ENCODE data around the gene STEAP3.

Gene STEAP3

DNA sequence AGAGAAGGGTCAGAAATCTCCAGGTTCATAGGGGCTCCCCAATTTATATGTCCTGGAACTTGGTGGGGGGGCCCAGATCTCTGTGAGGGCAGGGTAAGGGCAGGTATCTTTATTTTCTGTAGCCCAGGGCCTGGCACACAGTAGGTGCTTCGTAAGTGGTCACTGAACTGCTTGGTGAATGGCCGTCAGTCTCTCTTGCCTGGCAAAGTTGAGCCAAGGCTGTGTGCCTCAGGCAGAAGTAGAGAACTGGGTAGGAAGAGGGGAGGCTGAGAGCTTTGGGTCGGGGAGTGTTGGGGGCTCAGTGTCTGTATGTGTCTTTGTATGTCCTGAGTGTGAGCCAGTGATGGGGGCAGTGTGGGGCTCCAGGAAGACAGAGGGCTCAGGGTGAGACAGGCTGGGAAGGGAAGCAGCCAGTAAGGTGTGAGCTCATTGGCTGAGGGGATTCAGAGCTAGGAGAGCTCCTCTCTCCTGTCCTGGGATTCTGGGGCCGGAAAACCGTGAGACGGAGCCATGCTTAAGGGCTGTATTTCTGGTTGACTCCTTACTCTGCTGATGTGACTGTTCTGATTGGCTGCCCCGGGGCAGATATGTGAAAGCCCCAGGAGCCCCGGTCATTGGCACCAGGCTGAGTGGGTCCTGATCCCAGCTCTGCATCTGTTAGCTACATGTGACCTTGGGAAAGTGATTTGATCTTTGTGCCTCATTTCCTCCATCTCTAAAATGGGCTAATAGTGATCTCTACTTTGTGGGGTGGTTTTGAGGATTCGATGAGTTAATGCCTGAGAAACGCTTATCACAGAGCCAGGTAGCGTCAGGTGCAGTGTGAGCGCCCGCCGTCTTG lies 30.3 kb downstream of the STEAP3 start:
- no peak for TF ChIP-seq ZFX (IDR thresholded peaks at IDR 0.05; ENCODE audit: borderline replicate concordance)
- TF ChIP-seq, protein P1, sequence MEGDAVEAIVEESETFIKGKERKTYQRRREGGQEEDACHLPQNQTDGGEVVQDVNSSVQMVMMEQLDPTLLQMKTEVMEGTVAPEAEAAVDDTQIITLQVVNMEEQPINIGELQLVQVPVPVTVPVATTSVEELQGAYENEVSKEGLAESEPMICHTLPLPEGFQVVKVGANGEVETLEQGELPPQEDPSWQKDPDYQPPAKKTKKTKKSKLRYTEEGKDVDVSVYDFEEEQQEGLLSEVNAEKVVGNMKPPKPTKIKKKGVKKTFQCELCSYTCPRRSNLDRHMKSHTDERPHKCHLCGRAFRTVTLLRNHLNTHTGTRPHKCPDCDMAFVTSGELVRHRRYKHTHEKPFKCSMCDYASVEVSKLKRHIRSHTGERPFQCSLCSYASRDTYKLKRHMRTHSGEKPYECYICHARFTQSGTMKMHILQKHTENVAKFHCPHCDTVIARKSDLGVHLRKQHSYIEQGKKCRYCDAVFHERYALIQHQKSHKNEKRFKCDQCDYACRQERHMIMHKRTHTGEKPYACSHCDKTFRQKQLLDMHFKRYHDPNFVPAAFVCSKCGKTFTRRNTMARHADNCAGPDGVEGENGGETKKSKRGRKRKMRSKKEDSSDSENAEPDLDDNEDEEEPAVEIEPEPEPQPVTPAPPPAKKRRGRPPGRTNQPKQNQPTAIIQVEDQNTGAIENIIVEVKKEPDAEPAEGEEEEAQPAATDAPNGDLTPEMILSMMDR (IDR thresholded peaks at IDR 0.05) = no peak

DNA sequence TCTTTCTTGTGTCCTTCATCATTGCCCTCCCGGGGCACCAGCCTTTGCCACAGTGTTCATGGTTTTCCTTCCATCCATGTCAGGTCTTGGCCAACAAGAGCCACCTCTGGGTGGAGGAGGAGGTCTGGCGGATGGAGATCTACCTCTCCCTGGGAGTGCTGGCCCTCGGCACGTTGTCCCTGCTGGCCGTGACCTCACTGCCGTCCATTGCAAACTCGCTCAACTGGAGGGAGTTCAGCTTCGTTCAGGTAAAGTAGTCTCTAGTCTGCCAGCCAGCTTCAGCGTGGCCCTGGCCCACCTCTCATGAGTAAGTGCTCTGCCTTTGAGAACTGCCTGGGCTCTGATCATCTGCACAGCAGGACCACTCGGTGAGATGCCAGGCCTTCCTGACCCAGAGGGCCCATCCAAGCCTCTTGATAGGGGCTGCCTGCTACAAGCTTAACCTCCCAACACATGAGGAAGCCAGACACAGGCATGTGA lies 31.0 kb downstream of the STEAP3 start:
- H3K27ac ChIP-seq = no peak overlapping the region
- TF ChIP-seq, protein P1 (IDR thresholded peaks at IDR 0.05) = no peak
- TF ChIP-seq ZFX (IDR thresholded peaks at IDR 0.05; ENCODE audit: borderline replicate concordance) = no peak

More for the DNA sequence above, 30.3 kb downstream of the STEAP3 start:
- H3K27ac ChIP-seq = no peak overlapping the region

DNA sequence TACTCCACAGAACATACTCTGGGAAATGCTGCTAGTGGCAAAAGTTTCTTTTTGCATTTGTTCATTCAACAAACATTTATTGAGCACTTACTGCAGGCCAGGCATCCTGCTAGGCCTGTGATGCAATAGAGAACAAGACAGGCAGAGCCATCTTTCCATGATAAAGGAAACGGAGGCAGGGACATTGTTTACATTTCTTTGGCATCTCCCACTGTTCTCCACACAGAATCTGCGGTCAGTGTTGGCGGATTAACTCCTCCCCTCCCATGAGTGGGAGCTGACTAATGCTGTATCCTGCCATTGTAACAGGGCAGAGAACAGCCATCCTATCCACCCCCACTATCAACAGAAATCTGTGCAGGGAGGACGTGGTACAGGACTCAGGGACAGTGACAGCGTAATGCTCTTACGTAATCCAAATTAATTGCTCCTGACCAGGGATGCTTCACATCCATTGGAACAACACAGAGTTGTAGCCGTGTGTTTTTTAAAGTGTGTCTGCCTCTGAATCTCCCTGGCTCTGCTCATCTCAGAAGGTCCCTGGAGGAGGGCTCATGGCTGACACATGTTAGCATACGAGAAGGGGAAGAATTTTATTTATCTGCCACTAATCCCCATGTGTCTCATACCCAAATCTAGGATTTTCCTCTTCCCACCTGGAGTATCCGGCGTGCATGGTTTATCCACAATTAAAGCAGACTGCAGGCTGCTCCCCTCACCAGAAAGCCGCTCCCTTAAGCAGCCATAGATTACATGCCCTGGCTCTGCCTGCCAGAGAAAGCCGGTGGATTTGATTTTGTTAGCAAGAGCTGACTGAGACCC lies 32.3 kb downstream of the STEAP3 start:
- TF ChIP-seq, protein P1 (IDR thresholded peaks at IDR 0.05) = no peak
- no peak for TF ChIP-seq ZFX (IDR thresholded peaks at IDR 0.05; ENCODE audit: borderline replicate concordance)
- H3K27ac ChIP-seq = no peak overlapping the region

DNA sequence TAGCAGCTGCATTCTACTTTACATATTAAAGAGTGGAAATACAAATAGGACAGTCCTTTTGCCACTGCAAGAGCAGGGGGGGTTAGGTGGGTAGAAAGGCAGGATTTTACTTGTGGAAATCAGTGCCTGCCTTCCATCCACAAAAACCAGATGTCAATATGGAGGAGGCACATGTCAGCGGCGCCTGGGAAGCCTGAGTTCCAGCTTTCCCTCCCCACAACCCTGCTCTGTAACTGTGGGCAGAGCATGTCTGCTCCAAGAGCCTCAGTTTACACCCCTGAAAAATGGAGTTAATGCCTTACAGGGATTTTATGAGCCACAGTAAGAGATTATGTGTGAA lies 32.9 kb downstream of the STEAP3 start:
- H3K27ac ChIP-seq = no peak overlapping the region
- no peak for TF ChIP-seq ZFX (IDR thresholded peaks at IDR 0.05; ENCODE audit: borderline replicate concordance)
- TF ChIP-seq, protein P1 (IDR thresholded peaks at IDR 0.05) = no peak

DNA sequence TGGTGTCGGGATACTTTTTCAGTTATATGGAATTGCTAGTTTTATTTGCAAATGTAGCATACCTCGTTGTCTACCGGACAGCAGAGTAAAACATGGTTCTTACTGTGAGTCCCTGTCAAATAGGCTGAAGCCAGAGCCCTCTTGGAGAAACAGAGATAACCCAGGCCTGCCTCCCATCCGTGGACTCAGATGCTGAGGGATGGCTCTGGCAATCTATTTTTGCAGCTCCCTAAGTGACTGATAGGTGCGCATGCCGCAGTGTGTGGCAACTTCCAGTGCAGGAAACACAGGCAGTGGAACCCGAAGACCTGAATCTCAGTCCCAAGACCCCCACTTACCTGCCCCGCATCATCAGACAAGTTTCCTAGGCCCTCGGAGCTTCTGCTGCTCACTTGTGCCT lies 33.6 kb downstream of the STEAP3 start:
- no peak for TF ChIP-seq ZFX (IDR thresholded peaks at IDR 0.05; ENCODE audit: borderline replicate concordance)
- TF ChIP-seq, protein P1 (IDR thresholded peaks at IDR 0.05) = no peak
- no peak overlapping the region for H3K27ac ChIP-seq

DNA sequence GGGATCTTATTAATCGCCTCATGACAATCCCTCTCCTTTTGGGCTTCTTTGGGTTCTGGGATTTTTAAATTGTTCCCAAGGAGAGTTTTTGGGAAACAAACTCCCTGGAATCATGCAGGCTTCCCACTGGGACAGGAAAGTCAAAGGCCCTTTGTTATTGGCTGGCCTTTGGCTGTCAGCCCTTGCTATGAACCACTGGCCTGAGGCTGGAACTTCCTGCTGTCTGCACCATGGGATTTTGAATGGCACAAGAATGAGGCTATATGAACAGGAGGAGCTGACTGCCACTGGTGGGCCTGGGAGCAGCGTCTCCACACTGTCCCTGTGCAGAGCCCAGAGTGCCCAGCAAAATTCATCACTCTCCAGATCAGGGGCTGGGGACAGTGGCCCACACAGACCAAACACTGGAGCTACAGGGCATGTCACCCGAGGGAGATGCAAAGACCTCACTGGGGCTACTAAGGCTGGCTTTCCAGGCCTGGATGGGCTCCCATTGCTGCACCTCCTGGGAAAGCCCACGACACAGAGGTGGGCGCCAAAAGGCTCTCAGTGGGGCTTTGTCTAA lies 35.7 kb downstream of the STEAP3 start:
- TF ChIP-seq ZFX (IDR thresholded peaks at IDR 0.05; ENCODE audit: borderline replicate concordance) = no peak
- TF ChIP-seq, protein P1 (IDR thresholded peaks at IDR 0.05) = no peak
- no peak overlapping the region for H3K27ac ChIP-seq

All from 22Rv1 (cell line).